ENCODE results near the gene ISG15. TPM values are rescaled to one million over a fixed set of nuclear protein-coding genes. Genes with fewer than 3 reads are reported as not detected.
"Not testable (repeated sequence)": the region's sequence is repeated elsewhere in the genome, so short reads cannot be mapped to it uniquely, and the experiment has no call there.

ISG15 gene
- total and polyA plus RNA-seq, 12 donors = 9.8 to 186 (median 29.1) TPM

DNA sequence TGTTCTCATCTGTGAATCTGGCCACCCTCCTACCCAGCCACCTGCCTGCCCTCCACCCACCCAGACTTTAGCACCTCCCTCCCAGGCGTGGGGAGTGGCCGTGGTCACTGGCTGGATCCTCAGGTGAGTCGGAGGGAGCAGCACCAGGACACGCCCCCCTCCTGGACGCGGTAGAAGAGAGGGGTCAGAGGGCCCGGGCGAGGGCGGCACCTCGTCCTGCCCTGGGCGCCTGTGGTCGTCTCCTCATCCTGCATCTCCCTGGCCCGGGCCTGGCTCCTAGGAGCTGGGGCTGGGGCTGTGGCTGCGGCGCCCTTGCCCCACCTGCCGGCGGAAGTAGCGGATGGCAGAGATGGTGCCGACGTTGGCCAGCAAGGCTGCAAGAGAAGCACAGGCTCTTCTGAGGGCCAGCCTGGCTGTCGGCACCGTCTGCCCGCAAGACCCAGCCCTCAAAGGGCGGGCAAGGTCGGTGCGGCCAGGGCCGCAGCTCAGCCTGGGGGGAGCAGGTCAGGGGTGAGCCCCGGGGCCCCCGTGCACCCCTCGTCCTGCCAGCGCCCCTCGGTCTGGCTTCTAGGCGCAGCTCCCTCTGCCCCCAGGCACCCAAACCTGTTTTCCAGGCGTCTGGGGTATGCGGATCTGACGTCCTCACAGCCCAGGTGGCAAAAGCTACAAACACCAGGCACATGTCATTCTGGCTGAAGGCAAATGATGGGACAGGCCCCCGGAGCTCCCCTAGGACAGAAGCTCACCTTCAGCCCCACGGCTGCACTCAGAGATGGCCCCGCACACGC, 37.2 kb upstream of the ISG15 start:
- DNase-seq = peak in 1 of 2 donors; percentile 61
- peak in 8 of 9 donors; percentile 23 to 57 (median 40) for TF ChIP-seq CTCF (IDR thresholded peaks at IDR 0.05)

DNA sequence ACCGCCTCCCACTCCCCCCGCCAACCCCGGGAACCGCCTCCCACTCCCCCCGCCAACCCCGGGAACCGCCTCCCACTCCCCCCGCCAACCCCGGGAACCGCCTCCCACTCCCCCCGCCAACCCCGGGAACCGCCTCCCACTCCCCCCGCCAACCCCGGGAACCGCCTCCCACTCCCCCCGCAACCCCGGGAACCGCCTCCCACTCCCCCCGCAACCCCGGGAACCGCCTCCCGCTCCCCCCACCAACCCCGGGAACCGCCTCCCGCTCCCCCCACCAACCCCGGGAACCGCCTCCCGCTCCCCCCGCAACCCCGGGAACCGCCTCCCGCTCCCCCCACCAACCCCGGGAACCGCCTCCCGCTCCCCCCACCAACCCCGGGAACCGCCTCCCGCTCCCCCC, 36.5 kb upstream of the ISG15 start:
- intact Hi-C loops (cut with DNase I); H3K36me3 ChIP-seq; H3K27ac ChIP-seq; H3K4me3 ChIP-seq; ATAC-seq; H3K9me3 ChIP-seq: not testable (repeated sequence)
- 62 to 80% methylated on average over 9 to 16 of the region's 39 CpGs for WGBS, 2 donors
- Histone ChIP-seq H3K27me3 (peaks cover 0 to 51% (median 41%) of the 10 kb centered on the region in 7 donors), H3K4me1 (peaks cover 0 to 60% (median 7%) of the 10 kb centered on the region in 9 donors)
- DNase-seq = peak in 1 of 2 donors; percentile 30

More for the DNA sequence above, 37.2 kb upstream of the ISG15 start:
- Histone ChIP-seq H3K27me3 (peaks cover 6 to 56% (median 48%) of the 10 kb centered on the region in 7 donors), H3K36me3 (peaks cover 0 to 4% (median 0%) of the 10 kb centered on the region in 9 donors), H3K27ac (peak overlapping the region in 5 of 10 donors; percentile 44 to 69 (median 63)), H3K4me1 (peaks cover 0 to 55% (median 7%) of the 10 kb centered on the region in 9 donors), H3K4me3 (peak overlapping the region in 7 of 10 donors; percentile 2 to 39 (median 32)), H3K9me3 (no peaks in the 10 kb centered on the region)
- 7 to 10% methylated on average over 39 to 40 of the region's 40 CpGs for WGBS, 2 donors
- ATAC-seq = peak in 3 of 8 donors; percentile 0 to 9 (median 0)
- intact Hi-C loops (cut with DNase I) = no loop called here

DNA sequence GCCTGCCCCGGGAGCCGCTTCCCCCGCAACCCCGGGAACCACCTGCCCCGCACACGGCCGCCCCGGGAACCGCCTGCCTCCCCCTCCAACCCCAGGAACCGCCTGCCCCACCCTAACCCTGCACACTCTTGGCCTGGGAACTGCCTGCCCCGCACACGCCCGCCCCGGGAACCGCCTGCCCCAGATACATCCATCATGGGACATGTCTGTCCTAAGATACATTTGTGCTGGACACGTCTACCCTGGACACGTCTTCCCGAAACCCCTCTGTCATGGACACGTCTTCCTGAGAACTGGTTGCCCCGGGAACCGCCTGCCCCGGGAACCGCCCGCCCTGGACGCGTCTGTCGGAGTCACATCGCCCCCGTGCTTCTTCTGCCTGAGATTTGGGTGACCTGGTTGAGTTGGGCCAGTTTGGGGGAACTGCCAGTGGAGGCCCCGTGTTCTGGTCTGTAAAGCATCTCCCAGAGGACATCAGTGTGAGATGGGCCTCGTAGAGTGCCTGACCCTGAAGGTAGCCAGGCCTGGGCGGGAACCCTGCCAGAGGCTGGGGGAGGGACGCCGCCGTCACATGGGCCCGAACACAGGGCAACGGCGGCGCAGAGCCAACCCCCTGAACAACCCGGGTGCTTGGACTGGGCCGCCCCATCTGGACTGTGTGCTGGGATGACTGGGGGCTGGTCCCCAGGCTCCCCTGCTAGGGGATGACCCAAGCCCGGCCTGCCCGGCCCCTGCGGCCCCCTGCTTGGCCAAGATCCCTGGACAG, 35.0 kb upstream of the ISG15 start:
- TF ChIP-seq CTCF (IDR thresholded peaks at IDR 0.05) = no peak
- intact Hi-C loops (cut with DNase I) = no loop called here
- 77 to 84% methylated on average over 40 to 44 of the region's 44 CpGs for WGBS, 2 donors
- no peaks in the 10 kb centered on the region for H3K9me3 ChIP-seq
- peaks cover 0 to 44% (median 32%) of the 10 kb centered on the region in 7 donors for H3K27me3 ChIP-seq
- H3K27ac ChIP-seq = peak overlapping the region in 9 of 10 donors; percentile 0 to 97 (median 53)
- peaks cover 0 to 64% (median 7%) of the 10 kb centered on the region in 9 donors for H3K4me1 ChIP-seq
- H3K36me3 ChIP-seq = peaks cover 0 to 4% (median 0%) of the 10 kb centered on the region in 9 donors
- ATAC-seq = peak; percentile 2 to 28 (median 11)
- DNase-seq = peak; percentile 64 to 66
- peak overlapping the region in 9 of 10 donors; percentile 39 to 60 (median 58) for H3K4me3 ChIP-seq

DNA sequence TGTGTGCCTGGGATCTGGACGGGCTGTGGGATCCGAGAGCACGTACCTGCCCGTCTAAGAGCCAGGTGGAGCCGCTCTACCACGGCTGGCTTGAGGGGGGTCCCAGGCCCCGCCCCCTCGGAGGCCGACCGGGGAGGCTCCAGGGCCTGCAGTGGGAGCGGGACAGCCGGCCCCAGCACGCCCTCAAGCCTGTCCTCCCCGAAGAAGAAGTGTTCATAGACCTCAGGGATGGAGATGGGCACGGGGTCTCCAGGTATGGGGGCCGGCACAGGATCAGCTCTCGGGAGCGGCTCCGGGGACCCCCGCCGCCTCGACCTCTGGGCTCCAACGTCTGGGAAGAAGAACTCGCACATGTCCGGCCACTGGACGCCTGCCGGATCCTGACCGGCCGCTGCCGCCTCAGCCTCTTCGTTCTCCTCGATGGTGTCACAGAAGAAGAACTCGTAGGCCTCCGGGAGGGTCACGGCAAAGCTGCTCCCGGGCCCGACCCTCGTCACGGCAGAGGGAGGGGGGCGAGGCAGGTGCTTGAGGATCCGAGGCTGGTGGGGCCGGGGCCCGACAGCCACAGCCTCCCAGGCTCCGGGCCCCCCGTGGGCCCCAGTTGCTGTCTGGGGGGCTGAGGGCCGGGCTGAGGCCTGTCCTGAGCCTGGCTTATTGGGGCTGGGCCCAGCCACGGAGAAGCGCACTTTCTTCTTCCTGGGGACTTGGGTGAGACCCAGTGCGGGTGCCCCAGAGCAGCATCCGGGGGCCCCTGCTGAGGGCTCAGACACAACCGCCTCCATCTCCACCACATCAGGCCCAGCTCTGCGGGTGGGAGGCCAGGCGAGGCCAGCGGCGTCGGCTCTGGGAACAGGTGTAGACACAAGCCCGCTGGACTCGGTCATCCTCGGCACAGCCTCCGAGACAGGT, 34.2 kb upstream of the ISG15 start:
- Histone ChIP-seq H3K4me1 (peaks cover 0 to 61% (median 8%) of the 10 kb centered on the region in 9 donors), H3K9me3 (no peaks in the 10 kb centered on the region), H3K27me3 (peaks cover 0 to 41% (median 24%) of the 10 kb centered on the region in 7 donors), H3K36me3 (peaks cover 0 to 4% (median 0%) of the 10 kb centered on the region in 9 donors), H3K27ac (peak overlapping the region in 9 of 10 donors; percentile 0 to 97 (median 87)), H3K4me3 (peak overlapping the region; percentile 19 to 60 (median 57))
- intact Hi-C loops (cut with DNase I) = no loop called here
- 72 to 88% methylated on average over 60 of the region's 60 CpGs for WGBS, 2 donors
- ATAC-seq = no peak
- TF ChIP-seq CTCF (IDR thresholded peaks at IDR 0.05) = no peak
- peak in 1 of 2 donors; percentile 18 for DNase-seq

Measured in heart right ventricle (tissue), 16 donors.